ENCODE results near the gene GRIK2. TPM values are rescaled to one million over a fixed set of nuclear protein-coding genes. Genes with fewer than 3 reads are reported as not detected.

GRIK2 gene
- polyA plus RNA-seq, 1 experiment: 12.8 TPM

DNA sequence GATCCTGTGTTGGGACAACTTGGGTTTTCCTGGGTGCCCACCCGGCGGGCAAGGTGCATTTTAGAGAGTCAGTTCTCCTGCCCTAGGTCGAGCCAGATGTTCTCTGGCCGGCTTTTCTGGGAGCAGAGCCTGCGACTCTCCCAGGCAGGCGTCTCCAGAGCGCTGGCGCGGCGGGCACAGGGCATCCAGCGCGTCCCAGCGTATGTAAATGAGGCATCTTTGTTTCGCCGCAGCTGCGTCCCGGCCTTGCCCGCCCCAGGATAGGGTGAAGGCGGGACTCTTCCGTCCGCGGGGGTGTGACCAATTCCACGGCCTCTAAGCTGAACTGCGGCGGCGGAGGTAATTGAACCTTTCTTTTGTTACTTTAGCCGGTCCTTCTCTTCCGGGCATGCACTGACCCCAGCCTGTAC lies 9.1 kb downstream of the GRIK2 start:
- ChIA-PET POLR2A (no interaction called here), CTCF (no interaction called here)
- DNase-seq (ENCODE audit: low read depth, low spot score): no peak
- no peak overlapping the region for H3K27ac ChIP-seq (ENCODE audit: low read depth, low read length)
- peak overlapping the region; percentile 59 for H3K4me3 ChIP-seq (ENCODE audit: low read depth, low read length)
- TF ChIP-seq, protein P1, sequence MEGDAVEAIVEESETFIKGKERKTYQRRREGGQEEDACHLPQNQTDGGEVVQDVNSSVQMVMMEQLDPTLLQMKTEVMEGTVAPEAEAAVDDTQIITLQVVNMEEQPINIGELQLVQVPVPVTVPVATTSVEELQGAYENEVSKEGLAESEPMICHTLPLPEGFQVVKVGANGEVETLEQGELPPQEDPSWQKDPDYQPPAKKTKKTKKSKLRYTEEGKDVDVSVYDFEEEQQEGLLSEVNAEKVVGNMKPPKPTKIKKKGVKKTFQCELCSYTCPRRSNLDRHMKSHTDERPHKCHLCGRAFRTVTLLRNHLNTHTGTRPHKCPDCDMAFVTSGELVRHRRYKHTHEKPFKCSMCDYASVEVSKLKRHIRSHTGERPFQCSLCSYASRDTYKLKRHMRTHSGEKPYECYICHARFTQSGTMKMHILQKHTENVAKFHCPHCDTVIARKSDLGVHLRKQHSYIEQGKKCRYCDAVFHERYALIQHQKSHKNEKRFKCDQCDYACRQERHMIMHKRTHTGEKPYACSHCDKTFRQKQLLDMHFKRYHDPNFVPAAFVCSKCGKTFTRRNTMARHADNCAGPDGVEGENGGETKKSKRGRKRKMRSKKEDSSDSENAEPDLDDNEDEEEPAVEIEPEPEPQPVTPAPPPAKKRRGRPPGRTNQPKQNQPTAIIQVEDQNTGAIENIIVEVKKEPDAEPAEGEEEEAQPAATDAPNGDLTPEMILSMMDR (IDR thresholded peaks at IDR 0.05; ENCODE audit: low read depth, low read length): no peak
- H3K27me3 ChIP-seq (ENCODE audit: control insufficient read depth, insufficient read depth, low read length): no peaks in the 10 kb centered on the region
- H3K9me3 ChIP-seq (ENCODE audit: control insufficient read depth, insufficient read depth, low read length): peaks cover 5% of the 10 kb centered on the region; the same call in 1 of the 2 replicates

- Histone ChIP-seq H3K27me3 (ENCODE audit: control insufficient read depth, insufficient read depth, low read length) (no peaks in the 10 kb centered on the region), H3K27ac (ENCODE audit: low read depth, low read length) (no peak overlapping the region), H3K4me3 (ENCODE audit: low read depth, low read length) (peak overlapping the region; percentile 25; the same call in 1 of the 2 replicates), H3K9me3 (ENCODE audit: control insufficient read depth, insufficient read depth, low read length) (peaks cover 5% of the 10 kb centered on the region; the same call in 1 of the 2 replicates)
- ChIA-PET CTCF (no interaction called here), POLR2A (no interaction called here)
- TF ChIP-seq, protein P1 (IDR thresholded peaks at IDR 0.05; ENCODE audit: low read depth, low read length): no peak
- no peak for DNase-seq (ENCODE audit: low read depth, low spot score)
Observed at GRCh38 chr6:101403216-101403945, 9.9 kb downstream of the GRIK2 start.

GRCh38 chr6:101404775-101405174 lies 11.3 kb downstream of the GRIK2 start:
- POLR2A ChIA-PET: no interaction called here
- CTCF ChIA-PET: interaction anchor here (0.6 kb wide), 2 partner anchors 9 to 1672 kb away, joined by 3 to 8 read pairs; no protein-coding TSS in a partner anchor
- TF ChIP-seq, protein P1 (IDR thresholded peaks at IDR 0.05; ENCODE audit: low read depth, low read length): no peak

DNA sequence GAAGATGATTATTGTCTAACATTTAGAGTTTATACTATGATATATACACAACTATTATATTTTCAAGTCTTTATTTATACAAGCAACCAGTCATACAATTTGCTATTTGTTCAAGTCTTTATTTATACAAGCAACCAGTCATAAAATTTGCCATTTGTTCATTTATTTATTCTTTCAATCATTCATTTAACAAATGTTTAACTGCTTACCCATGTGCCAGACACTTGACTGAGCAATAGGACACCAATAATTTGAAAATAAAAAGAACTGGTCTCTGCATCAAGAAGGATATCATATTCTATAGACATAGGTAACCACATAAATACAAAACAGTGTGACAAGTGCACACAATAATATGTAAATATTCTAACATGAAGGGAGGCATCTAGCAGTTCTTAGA lies 20.3 kb downstream of the GRIK2 start:
- TF ChIP-seq, protein P1 (IDR thresholded peaks at IDR 0.05; ENCODE audit: low read depth, low read length): no peak
- POLR2A ChIA-PET: no interaction called here
- DNase-seq (ENCODE audit: low read depth, low spot score): no peak

More at GRCh38 chr6:101404775-101405174, 11.3 kb downstream of the GRIK2 start:
- Histone ChIP-seq H3K27ac (ENCODE audit: low read depth, low read length) (no peak overlapping the region), H3K9me3 (ENCODE audit: control insufficient read depth, insufficient read depth, low read length) (peaks cover 5% of the 10 kb centered on the region; the same call in 1 of the 2 replicates), H3K27me3 (ENCODE audit: control insufficient read depth, insufficient read depth, low read length) (no peaks in the 10 kb centered on the region), H3K4me3 (ENCODE audit: low read depth, low read length) (no peak overlapping the region)
- no peak for DNase-seq (ENCODE audit: low read depth, low spot score)

GRCh38 chr6:101417900-101418299 lies 24.4 kb downstream of the GRIK2 start:
- Histone ChIP-seq H3K9me3 (ENCODE audit: control insufficient read depth, insufficient read depth, low read length) (no peaks in the 10 kb centered on the region), H3K27ac (ENCODE audit: low read depth, low read length) (no peak overlapping the region), H3K27me3 (ENCODE audit: control insufficient read depth, insufficient read depth, low read length) (no peaks in the 10 kb centered on the region), H3K4me3 (ENCODE audit: low read depth, low read length) (no peak overlapping the region)
- POLR2A ChIA-PET: no interaction called here
- DNase-seq (ENCODE audit: low read depth, low spot score): no peak
- TF ChIP-seq, protein P1 (IDR thresholded peaks at IDR 0.05; ENCODE audit: low read depth, low read length): no peak
- CTCF ChIA-PET: no interaction called here

More for the DNA sequence above, 20.3 kb downstream of the GRIK2 start:
- Histone ChIP-seq H3K9me3 (ENCODE audit: control insufficient read depth, insufficient read depth, low read length) (no peaks in the 10 kb centered on the region), H3K4me3 (ENCODE audit: low read depth, low read length) (no peak overlapping the region), H3K27me3 (ENCODE audit: control insufficient read depth, insufficient read depth, low read length) (no peaks in the 10 kb centered on the region), H3K27ac (ENCODE audit: low read depth, low read length) (no peak overlapping the region)
- CTCF ChIA-PET: no interaction called here
